Fibroblast of skin of left quadriceps (primary cell): ENCODE data around the gene USP17L15.
"Not testable (repeated sequence)": the region's sequence is repeated elsewhere in the genome, so short reads cannot be mapped to it uniquely, and the experiment has no call there.

ENCODE experiments used
- DNase-seq, 2 experiments: peaks; one replicate each; pipeline ENCODE4 v3.0.0-alpha.2; 2013; ENCODE audit warnings: low read depth in 2 of 2

The USP17L15 gene

GRCh38 chr4:9234085-9234484, at the start of gene USP17L15:
USP17L15 (plus strand) TSS chr4:9234385; CDS start chr4:9234385, 0 bp downstream.
- DNase-seq = not testable (repeated sequence)

- not testable (repeated sequence) for DNase-seq
Measured at GRCh38 chr4:9210357-9210756, 23.8 kb upstream of the USP17L15 start, which contains the start of gene USP17L10. USP17L10 (plus strand) TSS chr4:9210657; CDS start chr4:9210657, 0 bp downstream.

GRCh38 chr4:9214701-9215100, 19.5 kb upstream of the USP17L15 start:
- not testable (repeated sequence) for DNase-seq

- not testable (repeated sequence) for DNase-seq
Measured at GRCh38 chr4:9215105-9215504, 19.1 kb upstream of the USP17L15 start, which contains the start of gene USP17L11. USP17L11 (plus strand) TSS chr4:9215405; CDS start chr4:9215405, 0 bp downstream.

GRCh38 chr4:9219852-9220251, 14.3 kb upstream of the USP17L15 start, which contains the start of gene USP17L12:
USP17L12 (plus strand) TSS chr4:9220152; CDS start chr4:9220152, 0 bp downstream.
- DNase-seq = not testable (repeated sequence)

GRCh38 chr4:9224596-9224995, 9.6 kb upstream of the USP17L15 start, which contains the start of gene USP17L13:
USP17L13 (plus strand) TSS chr4:9224896; CDS start chr4:9224896, 0 bp downstream.
- DNase-seq = not testable (repeated sequence)

GRCh38 chr4:9230249-9230648, 3.9 kb upstream of the USP17L15 start:
- not testable (repeated sequence) for DNase-seq

GRCh38 chr4:9238461-9238860, 4.3 kb downstream of the USP17L15 start:
- DNase-seq = not testable (repeated sequence)

- not testable (repeated sequence) for DNase-seq
Measured at GRCh38 chr4:9243579-9243978, 9.4 kb downstream of the USP17L15 start, which contains the start of gene USP17L17. USP17L17 (plus strand) TSS chr4:9243879; CDS start chr4:9243879, 0 bp downstream.

- DNase-seq = not testable (repeated sequence)
Measured at GRCh38 chr4:9247953-9248680, 13.9 kb downstream of the USP17L15 start, which contains the start of gene USP17L18. USP17L18 (plus strand) TSS chr4:9248630; CDS start chr4:9248630, 0 bp downstream.

GRCh38 chr4:9253078-9253477, 18.9 kb downstream of the USP17L15 start, which contains the start of gene USP17L19:
USP17L19 (plus strand) TSS chr4:9253378; CDS start chr4:9253378, 0 bp downstream.
- not testable (repeated sequence) for DNase-seq

- DNase-seq = not testable (repeated sequence)
Measured at GRCh38 chr4:9257824-9258223, 23.6 kb downstream of the USP17L15 start, which contains the start of gene USP17L20. USP17L20 (plus strand) TSS chr4:9258124; CDS start chr4:9258124, 0 bp downstream.

GRCh38 chr4:9262572-9262971, 28.4 kb downstream of the USP17L15 start, which contains the start of gene USP17L21:
USP17L21 (plus strand) TSS chr4:9262872; CDS start chr4:9262872, 0 bp downstream.
- DNase-seq = not testable (repeated sequence)

GRCh38 chr4:9267319-9267718, 33.1 kb downstream of the USP17L15 start, which contains the start of gene USP17L22:
USP17L22 (plus strand) TSS chr4:9267619; CDS start chr4:9267619, 0 bp downstream.
- DNase-seq = not testable (repeated sequence)

GRCh38 chr4:9271719-9272118, 37.5 kb downstream of the USP17L15 start:
- not testable (repeated sequence) for DNase-seq
